ENCODE data around the gene UBL4B. TPM values are rescaled to one million over a fixed set of nuclear protein-coding genes. Genes with fewer than 3 reads are reported as not detected.

Gene UBL4B
- total and polyA plus RNA-seq, 9 of the 15 experiments (the other 6 are each of a cell fraction or from before 2014, with no cell fraction given) = not detected

DNA sequence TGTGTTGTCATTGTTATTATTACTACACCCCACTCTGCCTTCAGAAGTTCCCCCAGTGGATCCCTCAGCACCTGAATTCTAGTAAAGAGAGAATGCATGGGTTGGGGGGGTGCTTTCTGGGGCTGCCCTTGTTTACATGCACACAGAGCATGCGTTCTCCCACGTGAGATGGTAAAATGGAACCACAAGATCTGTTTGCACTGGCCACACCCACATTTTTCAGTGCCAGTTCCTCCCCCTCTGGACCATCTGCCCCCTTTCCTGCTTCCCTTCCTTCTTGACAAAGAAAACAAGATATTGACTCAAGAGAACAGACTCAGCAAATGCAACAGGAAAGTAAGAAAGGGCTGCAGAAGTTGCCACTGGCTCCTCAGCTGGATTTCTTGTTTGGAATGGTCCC lies 46.9 kb downstream of the UBL4B start (continued):
- no peak for TF ChIP-seq CEBPZ (IDR thresholded peaks at IDR 0.05; ENCODE audit: borderline replicate concordance, low read depth, low read length)
- TF ChIP-seq SREBF2 (CRISPR knock-in tag; IDR thresholded peaks at IDR 0.05) = no peak
- no peak for TF ChIP-seq GABPB1 (CRISPR knock-in tag; IDR thresholded peaks at IDR 0.05)
- TF ChIP-seq CREM (IDR thresholded peaks at IDR 0.05; ENCODE audit: low read depth) = no peak
- no peak for TF ChIP-seq OTX1 (CRISPR knock-in tag; IDR thresholded peaks at IDR 0.05)
- no peak for TF ChIP-seq CBFA2T2 (conservative IDR thresholded peaks at IDR 0.05)
- TF ChIP-seq GTF2A2 (tag; IDR thresholded peaks at IDR 0.05) = no peak

- no peaks in the 10 kb centered on the region for H3K79me2 ChIP-seq (ENCODE audit: control insufficient read depth, insufficient read depth, low read length)
- H4K20me1 ChIP-seq (replicated peaks; ENCODE audit: control insufficient read depth, insufficient read depth, low read length) = peaks cover 7% of the 10 kb centered on the region; the same call in 1 of the 2 replicates
- no peak overlapping the region for H2AFZ ChIP-seq (ENCODE audit: low read depth, low read length)
- in situ Hi-C loops (cut with MboI) = no loop called here
- WGBS (ENCODE audit: insufficient coverage, low coverage, missing lambda C conversion rate) = under 1% methylated on average over 10 of the region's 10 CpGs
- H3K4me2 ChIP-seq (ENCODE audit: insufficient read depth, low read length) = no peak overlapping the region
- H3K9me3 ChIP-seq (replicated peaks; ENCODE audit: control insufficient read depth, insufficient read depth, low read depth, low read length) = no peaks in the 10 kb centered on the region
- H3K36me3 ChIP-seq (ENCODE audit: control insufficient read depth, insufficient read depth, low read length) = no peaks in the 10 kb centered on the region
- ChIA-PET POLR2A (no interaction called here), CTCF (ENCODE audit: low intra/inter-chr PET ratio) (no interaction called here)
- H3K27ac ChIP-seq (ENCODE audit: extremely low read depth, low read depth, low read length) = no peak overlapping the region
- no peak overlapping the region for H3K9ac ChIP-seq (ENCODE audit: insufficient read depth in 1 of 2, low read depth in 2 of 2, low read length in 2 of 2)
- ATAC-seq (no peak), DNase-seq (ENCODE audit: extremely low read depth in 1 of 4, low spot score in 3 of 4) (no peak), FAIRE-seq (no peak)
- no peak overlapping the region for H3K4me3 ChIP-seq
- no TSS peak for BruUV-seq (replicated peaks)
- H3K27me3 ChIP-seq (ENCODE audit: control insufficient read depth in 2 of 2, insufficient read depth in 2 of 2, low read length in 2 of 2) = peaks cover 14 to 61% of the 10 kb centered on the region in 2 experiments
- intact Hi-C loops (cut with micrococcal nuclease) = no loop called here
- no peaks in the 10 kb centered on the region for H3K9me1 ChIP-seq (ENCODE audit: control insufficient read depth, insufficient read depth, low read length)
- no peaks in the 10 kb centered on the region for H3K4me1 ChIP-seq (replicated peaks in 1 of 2; ENCODE audit: control insufficient read depth in 2 of 2, insufficient read depth in 2 of 2, low read length in 2 of 2)
- TF ChIP-seq RBM34 (IDR thresholded peaks at IDR 0.05; ENCODE audit: borderline replicate concordance, insufficient read depth, low read length) (no peak), ZNF280A (IDR thresholded peaks at IDR 0.05; ENCODE audit: low read depth, partially characterized antibody) (no peak), BRD4 (IDR thresholded peaks at IDR 0.05) (no peak), GABPB1 (CRISPR knock-in tag; IDR thresholded peaks at IDR 0.05) (no peak), FOXJ2 (tag; IDR thresholded peaks at IDR 0.05) (no peak)
- TF ChIP-seq, protein P1, sequence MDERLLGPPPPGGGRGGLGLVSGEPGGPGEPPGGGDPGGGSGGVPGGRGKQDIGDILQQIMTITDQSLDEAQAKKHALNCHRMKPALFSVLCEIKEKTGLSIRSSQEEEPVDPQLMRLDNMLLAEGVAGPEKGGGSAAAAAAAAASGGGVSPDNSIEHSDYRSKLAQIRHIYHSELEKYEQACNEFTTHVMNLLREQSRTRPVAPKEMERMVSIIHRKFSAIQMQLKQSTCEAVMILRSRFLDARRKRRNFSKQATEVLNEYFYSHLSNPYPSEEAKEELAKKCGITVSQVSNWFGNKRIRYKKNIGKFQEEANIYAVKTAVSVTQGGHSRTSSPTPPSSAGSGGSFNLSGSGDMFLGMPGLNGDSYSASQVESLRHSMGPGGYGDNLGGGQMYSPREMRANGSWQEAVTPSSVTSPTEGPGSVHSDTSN (CRISPR knock-in tag; IDR thresholded peaks at IDR 0.05; ENCODE audit: low read depth) = no peak
- TF ChIP-seq, protein P1 (tag; conservative IDR thresholded peaks at IDR 0.05; ENCODE audit: low read depth) = no peak
Observed at GRCh38 chr1:110160538-110161100, 48.4 kb downstream of the UBL4B start.
